Neural cell (in vitro differentiated cells): ENCODE measurements around the gene RIIAD1.
A peak's percentile ranks its signal among the peaks of the same experiment; 100 is the strongest.

Source experiments
- CTCF ChIP-seq: fragments of 450-650 bp; IDR thresholded peaks from 2 replicates; pipeline ENCODE4 v1.5.1; 2014; ENCODE audit warnings: antibody characterized with exemption, mild to moderate bottlenecking, moderate library complexity; ENCODE audit not compliant: poor library complexity, severe bottlenecking
- EP300 ChIP-seq: fragments of 450-650 bp; conservative IDR thresholded peaks from 2 replicates; pipeline ENCODE4 v1.6.1; 2014; ENCODE audit warnings: antibody characterized with exemption, mild to moderate bottlenecking, moderate library complexity; ENCODE audit not compliant: poor library complexity, severe bottlenecking
- RAD21 ChIP-seq: fragments of 450-650 bp; conservative IDR thresholded peaks from 2 replicates; pipeline ENCODE4 v1.6.1; 2014; ENCODE audit warnings: antibody characterized with exemption, mild to moderate bottlenecking, moderate library complexity
- TAF1 ChIP-seq: IDR thresholded peaks from 2 replicates; pipeline ENCODE4 v1.6.1; 2012; ENCODE audit warnings: low read depth

GRCh38 chr1:151721788-151722510 is 627 bp downstream of the RIIAD1 start:
- TF ChIP-seq RAD21 (no peak), CTCF (peak; percentile 2), EP300 (no peak), TAF1 (no peak)
